ENCODE data around the gene ZNF354B. TPM values are rescaled to one million over a fixed set of nuclear protein-coding genes. Genes with fewer than 3 reads are reported as not detected.
"Not testable (repeated sequence)": the region's sequence is repeated elsewhere in the genome, so short reads cannot be mapped to it uniquely, and the experiment has no call there.

Gene ZNF354B
- 7.0 and 10.7 TPM in 2 replicates for total RNA-seq (2014; rRNA removed; shearing (Covaris generic))

DNA sequence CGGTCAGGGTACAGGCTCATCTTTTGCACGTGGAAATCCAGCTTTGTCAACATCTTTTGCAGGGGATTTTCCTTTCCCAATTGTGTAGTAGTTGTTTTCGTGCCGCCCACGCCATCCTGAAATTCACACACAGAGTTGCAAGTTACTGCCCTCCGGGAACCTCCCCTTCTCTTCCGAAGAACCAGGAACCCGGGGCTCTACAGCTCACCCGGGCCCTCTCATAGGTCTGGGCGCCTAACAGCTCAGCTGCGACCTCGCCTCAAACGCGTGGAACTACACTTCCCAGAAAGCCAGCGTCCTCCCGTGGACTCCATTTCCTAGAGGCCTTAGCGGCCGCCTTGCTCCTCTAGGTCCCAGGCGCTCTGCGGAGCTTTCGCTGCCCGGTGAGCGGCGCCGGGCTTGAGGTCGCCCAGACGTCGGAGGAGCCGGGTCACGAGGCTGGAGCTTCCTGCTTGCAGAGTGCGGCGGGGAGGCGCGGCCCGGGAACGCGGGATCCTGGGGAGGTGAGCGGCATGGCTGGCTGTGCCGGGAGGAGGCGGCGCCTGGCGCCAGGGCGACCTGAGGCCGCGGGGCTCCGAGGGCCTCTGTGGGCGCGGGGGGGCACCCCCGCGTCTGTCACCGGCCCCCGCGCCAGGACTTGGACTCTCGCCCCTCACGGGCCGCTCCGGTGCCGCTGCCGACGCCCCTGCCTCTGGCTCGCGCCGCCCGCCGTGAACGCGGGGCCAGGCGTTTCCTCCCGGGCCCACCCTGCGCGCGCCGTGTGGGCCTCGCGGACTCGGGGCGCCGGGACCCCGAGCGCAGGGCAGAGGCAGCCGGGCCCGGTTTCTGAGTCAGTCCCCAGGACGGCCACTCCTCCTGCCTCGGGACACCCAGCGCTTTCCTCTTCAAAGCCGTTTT is at the start of gene ZNF354B:
Gene ZNF354B (plus strand): TSS at position 329 of the 897 bp plus-strand sequence. CDS start 1,095 bp downstream, outside the sequence.
- Histone ChIP-seq H3K4me3 (peak within 1 kb of the TSS; percentile 81), H3K27ac (peak within 1 kb of the TSS; percentile 38), H3K4me1 (replicated peaks) (no peaks in the 10 kb centered on the region), H3K27me3 (replicated peaks) (no peaks in the 10 kb centered on the region), H3K9me3 (replicated peaks) (peaks cover 3% of the 10 kb centered on the region), H3K36me3 (peaks cover 42% of the 10 kb centered on the region)
- DNase-seq (ENCODE audit: low read depth in 1 of 2, low spot score in 2 of 2), result peak; percentile 91 to 92

DNA sequence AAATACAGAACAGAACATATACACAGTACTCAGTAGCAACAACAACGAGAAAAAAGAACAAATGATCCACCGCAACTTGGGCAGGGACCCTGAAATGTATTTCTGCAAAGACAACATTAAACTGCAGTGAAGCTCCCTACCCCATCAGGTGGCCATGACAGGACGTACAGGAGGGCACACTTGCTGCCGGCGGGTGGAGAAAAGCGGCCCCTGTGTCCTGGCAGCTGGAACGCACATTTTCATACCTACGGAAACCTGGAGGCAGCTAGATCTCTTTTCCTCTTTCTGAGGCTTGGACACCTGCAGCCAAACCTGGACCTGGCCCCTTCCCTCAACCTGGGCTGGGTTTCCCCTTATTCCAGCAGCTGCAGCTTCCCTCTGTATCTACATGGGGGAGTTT is 42.2 kb upstream of the ZNF354B start:
- Histone ChIP-seq H3K4me3 (no peak overlapping the region), H3K27me3 (replicated peaks) (no peaks in the 10 kb centered on the region; the same call in 1 of the 2 replicates), H3K36me3 (no peaks in the 10 kb centered on the region), H3K27ac (no peak overlapping the region), H3K9me3 (replicated peaks) (peaks cover 40% of the 10 kb centered on the region), H3K4me1 (replicated peaks) (no peaks in the 10 kb centered on the region)
- DNase-seq (ENCODE audit: low read depth in 1 of 2, low spot score in 2 of 2), result no peak

DNA sequence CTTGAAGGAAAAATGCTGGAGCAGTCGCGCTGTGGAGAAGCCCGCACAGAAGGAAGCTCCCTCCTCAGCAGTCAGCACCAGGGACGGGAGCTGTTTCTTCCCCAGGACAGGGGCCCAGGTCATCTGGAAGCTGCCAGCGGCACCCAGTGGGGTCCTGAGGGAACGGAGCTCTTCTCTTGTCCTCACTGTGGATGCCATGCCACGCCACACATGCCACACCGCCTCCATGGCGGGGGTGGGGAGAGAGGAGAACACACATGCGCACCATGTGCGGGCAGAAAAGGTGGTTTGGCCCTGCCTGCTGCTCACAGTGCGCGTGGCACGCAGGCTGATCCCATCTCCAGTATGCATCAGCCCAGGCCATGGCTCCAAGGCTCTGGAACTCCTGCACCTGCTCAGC is 41.7 kb upstream of the ZNF354B start:
- Histone ChIP-seq H3K4me1 (replicated peaks) (no peaks in the 10 kb centered on the region), H3K27ac (no peak overlapping the region), H3K36me3 (no peaks in the 10 kb centered on the region), H3K9me3 (replicated peaks) (peaks cover 39% of the 10 kb centered on the region), H3K27me3 (replicated peaks) (no peaks in the 10 kb centered on the region; the same call in 1 of the 2 replicates), H3K4me3 (no peak overlapping the region)
- no peak for DNase-seq (ENCODE audit: low read depth in 1 of 2, low spot score in 2 of 2)

DNA sequence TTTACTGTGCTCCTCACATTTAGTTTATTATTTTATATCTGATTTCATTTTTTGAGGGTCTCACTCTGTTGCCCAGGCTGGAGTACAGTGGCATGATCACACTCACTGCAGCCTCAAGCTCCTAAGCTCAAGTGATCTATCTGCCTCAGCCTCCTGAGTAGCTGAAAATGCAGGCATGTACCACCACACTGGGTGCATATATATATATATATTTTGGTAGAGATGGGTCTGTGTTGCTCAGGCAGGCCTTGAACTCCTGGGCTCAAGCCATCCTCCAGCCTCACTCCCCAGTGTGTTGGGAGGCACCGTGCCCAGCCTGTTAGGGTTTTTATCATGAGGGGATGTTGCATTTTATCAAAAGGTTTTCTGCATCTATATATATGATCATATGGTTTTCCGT is 39.8 kb upstream of the ZNF354B start:
- Histone ChIP-seq H3K4me3 (no peak overlapping the region), H3K36me3 (no peaks in the 10 kb centered on the region), H3K27ac (no peak overlapping the region), H3K9me3 (replicated peaks) (peaks cover 34% of the 10 kb centered on the region), H3K27me3 (replicated peaks) (no peaks in the 10 kb centered on the region; the same call in 1 of the 2 replicates), H3K4me1 (replicated peaks) (no peaks in the 10 kb centered on the region)
- DNase-seq (ENCODE audit: low read depth in 1 of 2, low spot score in 2 of 2), result no peak

DNA sequence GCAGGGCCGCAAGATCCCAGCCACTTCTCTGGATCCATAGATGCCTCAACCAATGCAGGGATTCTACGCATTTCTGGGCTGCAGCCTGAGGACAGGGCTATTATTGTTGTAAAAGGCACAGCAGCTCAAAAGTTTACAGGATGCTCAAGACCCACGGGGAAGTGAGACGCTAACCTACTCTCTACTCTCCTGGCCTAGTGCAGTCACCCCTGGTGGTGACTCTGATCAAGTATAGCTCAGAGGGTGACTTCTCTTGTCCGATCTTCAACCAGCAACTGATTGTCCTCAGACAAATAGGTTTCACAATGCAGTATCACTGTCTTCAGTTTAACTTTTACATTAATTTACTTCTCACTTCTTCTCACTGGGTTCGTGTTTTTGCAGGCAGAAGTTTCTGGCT is 34.3 kb upstream of the ZNF354B start:
- Histone ChIP-seq H3K27me3 (replicated peaks) (no peaks in the 10 kb centered on the region), H3K4me3 (no peak overlapping the region), H3K4me1 (replicated peaks) (no peaks in the 10 kb centered on the region), H3K27ac (no peak overlapping the region), H3K9me3 (replicated peaks) (peaks cover 23% of the 10 kb centered on the region), H3K36me3 (no peaks in the 10 kb centered on the region)
- DNase-seq (ENCODE audit: low read depth in 1 of 2, low spot score in 2 of 2), result no peak

DNA sequence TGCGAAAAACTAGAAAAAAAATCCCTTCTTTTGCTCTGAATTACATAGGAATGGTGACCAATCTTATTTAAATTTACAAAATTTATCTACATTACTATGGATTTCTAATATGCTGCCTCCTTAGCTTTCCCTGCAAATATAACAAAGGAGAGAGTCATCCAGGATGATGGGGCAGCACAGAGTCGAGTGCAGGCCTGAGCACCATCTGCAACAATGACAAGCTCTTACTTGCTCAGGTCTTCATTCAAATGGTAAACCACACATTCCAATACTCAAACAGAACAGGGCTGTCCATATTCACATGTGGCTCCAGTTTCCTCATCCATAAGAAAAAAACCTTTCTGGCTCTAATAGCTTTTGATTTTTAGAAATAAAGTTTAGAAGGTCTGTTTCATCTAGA is 33.5 kb upstream of the ZNF354B start:
- Histone ChIP-seq H3K4me1 (replicated peaks) (no peaks in the 10 kb centered on the region), H3K27ac (no peak overlapping the region), H3K27me3 (replicated peaks) (no peaks in the 10 kb centered on the region), H3K9me3 (replicated peaks) (peaks cover 23% of the 10 kb centered on the region), H3K36me3 (no peaks in the 10 kb centered on the region), H3K4me3 (no peak overlapping the region)
- no peak for DNase-seq (ENCODE audit: low read depth in 1 of 2, low spot score in 2 of 2)

DNA sequence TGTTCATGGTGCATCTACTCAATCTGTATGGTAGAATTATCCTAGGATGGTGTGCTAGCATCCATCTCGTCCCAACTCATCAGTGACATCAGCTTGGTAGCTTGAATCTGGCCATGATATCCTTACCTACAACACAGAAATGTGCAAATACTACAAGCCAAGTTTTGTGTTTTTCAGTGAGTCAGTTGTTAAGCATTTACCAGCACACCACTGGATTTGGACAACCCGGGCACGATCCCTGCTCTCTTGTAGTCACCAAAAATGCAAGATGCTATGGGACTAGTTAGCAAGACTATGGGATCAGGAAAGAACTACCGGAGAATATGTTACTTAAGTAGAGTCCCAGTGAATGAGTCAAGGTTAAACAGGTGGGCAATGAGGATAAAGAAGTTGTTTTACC is 32.1 kb upstream of the ZNF354B start:
- Histone ChIP-seq H3K4me3 (no peak overlapping the region), H3K4me1 (replicated peaks) (no peaks in the 10 kb centered on the region), H3K9me3 (replicated peaks) (peaks cover 18% of the 10 kb centered on the region), H3K27me3 (replicated peaks) (no peaks in the 10 kb centered on the region), H3K36me3 (no peaks in the 10 kb centered on the region), H3K27ac (no peak overlapping the region)
- no peak for DNase-seq (ENCODE audit: low read depth in 1 of 2, low spot score in 2 of 2)

DNA sequence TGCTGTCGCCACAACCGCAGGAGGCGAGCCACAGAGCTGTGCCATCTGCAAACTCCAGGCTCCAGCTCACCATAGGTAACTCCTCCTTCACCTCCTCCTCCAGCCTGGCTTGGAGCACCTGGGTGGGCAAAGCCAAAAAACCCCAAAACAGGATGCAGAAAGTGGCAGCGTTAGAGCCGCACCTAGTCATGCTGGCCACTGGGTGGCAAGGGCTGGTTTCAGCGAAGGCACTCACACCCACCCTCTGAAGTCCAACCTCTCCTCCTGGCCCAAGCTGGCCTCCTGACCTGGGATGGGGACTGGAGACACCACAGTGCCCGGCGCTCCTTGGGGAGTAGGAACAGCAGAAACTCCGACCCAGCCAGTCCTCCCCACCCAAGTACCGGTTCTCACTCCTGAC is 28.7 kb upstream of the ZNF354B start:
- Histone ChIP-seq H3K9me3 (replicated peaks) (peaks cover 11% of the 10 kb centered on the region; the same call in 1 of the 2 replicates), H3K4me1 (replicated peaks) (no peaks in the 10 kb centered on the region), H3K36me3 (no peaks in the 10 kb centered on the region), H3K4me3 (no peak overlapping the region), H3K27me3 (replicated peaks) (no peaks in the 10 kb centered on the region), H3K27ac (no peak overlapping the region)
- no peak for DNase-seq (ENCODE audit: low read depth in 1 of 2, low spot score in 2 of 2)

DNA sequence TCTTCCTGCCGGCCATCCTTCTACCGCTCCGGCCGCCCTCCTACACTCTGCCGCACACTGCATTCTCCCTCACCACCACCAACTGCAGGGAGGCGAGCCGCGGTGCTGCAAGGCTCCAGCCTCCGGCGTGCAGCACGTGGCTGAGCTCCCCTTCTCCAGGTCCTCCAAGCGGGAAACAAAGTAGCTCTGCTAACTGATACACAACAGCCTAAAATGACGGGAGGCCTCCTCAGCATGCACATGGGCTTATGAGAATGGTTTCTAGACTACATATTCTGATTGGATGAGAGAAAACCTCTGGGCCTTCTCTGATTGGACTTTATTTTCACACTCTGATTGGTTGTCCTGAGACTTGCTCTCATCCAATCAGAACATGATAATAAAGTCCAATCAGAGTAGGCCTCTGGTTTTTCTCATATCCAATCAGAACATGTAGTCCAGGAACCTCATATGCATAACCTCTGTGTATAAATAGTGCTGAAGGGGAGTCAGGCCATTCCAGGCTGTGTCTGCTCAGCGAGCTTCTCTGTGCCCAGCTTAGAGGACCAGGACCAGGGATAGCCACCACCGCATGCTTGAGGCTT is 27.0 kb upstream of the ZNF354B start:
- Histone ChIP-seq H3K27ac (no peak overlapping the region), H3K4me1 (replicated peaks) (no peaks in the 10 kb centered on the region), H3K4me3 (no peak overlapping the region), H3K36me3 (no peaks in the 10 kb centered on the region), H3K27me3 (replicated peaks) (no peaks in the 10 kb centered on the region), H3K9me3 (replicated peaks) (peaks cover 9% of the 10 kb centered on the region)
- no peak for DNase-seq (ENCODE audit: low read depth in 1 of 2, low spot score in 2 of 2)

DNA sequence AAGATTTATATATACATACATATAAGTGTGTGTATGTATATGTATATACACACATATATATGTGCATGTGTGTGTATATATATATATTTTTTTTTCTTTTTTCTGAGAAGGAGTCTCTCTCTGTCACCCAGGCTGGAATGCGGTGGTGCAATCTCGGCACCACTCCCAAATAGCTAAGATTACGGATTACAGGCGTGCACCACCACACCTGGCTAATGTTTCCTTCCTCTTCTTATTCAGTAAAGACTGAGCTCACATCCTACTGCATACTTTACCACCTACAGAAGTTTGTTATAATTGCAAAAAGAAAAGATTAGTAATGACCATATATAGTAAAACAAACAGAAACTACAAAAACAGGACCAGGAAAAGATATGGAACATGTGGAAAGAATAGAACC is 23.1 kb upstream of the ZNF354B start:
- Histone ChIP-seq H3K9me3 (replicated peaks) (peaks cover 4% of the 10 kb centered on the region; the same call in 1 of the 2 replicates), H3K4me3 (no peak overlapping the region), H3K36me3 (no peaks in the 10 kb centered on the region), H3K27me3 (replicated peaks) (no peaks in the 10 kb centered on the region), H3K4me1 (replicated peaks) (no peaks in the 10 kb centered on the region), H3K27ac (no peak overlapping the region)
- no peak for DNase-seq (ENCODE audit: low read depth in 1 of 2, low spot score in 2 of 2)

DNA sequence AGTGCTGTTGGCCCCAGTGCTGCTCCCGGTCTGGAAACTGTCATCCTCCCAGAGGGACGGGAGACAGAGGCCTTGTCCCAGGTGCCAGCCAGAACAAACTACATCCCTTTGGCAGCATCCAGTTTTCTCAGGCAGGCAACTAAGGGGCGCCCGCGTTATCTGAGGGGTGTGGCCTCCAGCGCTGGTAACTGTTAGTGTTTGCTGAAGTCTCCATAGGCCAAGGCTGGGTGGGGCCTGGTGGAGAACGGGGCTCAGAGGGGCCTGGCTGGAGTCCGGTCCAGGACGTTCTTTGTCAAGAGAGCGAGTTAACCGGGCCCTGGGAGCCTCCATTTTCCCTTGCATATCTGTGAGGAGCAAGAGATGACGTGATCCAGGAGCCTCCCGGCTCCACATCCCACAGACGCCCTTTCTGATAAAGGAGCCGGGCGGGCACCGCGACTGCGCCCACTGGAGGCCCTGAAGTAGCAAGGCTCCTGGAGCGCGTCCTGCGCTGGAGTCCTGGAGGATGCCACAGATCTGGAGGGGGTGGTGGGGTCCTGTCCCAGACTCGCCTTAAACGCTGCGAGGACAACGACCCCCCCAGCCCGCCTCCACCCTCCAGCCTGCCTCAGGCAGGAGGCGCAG is 20.9 kb upstream of the ZNF354B start:
- H3K27me3 ChIP-seq (replicated peaks); H3K4me1 ChIP-seq (replicated peaks); H3K4me3 ChIP-seq; H3K9me3 ChIP-seq (replicated peaks); DNase-seq (ENCODE audit: low read depth in 1 of 2, low spot score in 2 of 2); H3K36me3 ChIP-seq; H3K27ac ChIP-seq: not testable (repeated sequence)

DNA sequence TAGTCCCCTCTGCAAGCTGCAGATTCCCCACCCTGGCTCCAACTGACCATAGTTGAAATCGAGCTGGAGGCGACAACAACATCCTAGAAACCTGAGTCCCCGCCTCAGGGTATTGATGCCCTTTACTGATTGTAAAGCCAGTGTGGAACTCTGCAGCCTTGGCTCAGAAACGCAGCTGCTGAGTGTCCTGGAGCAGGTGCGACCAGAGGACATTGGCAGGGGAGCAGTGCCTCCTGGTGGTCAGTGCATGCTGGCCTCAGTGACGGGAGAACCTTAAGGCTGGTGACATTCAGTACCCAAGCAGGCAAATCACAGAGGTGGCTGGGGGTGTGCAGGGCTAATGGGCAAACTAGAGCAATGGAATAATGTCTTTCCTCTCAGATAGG is 20.4 kb upstream of the ZNF354B start:
- Histone ChIP-seq H3K27me3 (replicated peaks) (no peaks in the 10 kb centered on the region), H3K4me1 (replicated peaks) (no peaks in the 10 kb centered on the region)
- DNase-seq (ENCODE audit: low read depth in 1 of 2, low spot score in 2 of 2), result no peak

DNA sequence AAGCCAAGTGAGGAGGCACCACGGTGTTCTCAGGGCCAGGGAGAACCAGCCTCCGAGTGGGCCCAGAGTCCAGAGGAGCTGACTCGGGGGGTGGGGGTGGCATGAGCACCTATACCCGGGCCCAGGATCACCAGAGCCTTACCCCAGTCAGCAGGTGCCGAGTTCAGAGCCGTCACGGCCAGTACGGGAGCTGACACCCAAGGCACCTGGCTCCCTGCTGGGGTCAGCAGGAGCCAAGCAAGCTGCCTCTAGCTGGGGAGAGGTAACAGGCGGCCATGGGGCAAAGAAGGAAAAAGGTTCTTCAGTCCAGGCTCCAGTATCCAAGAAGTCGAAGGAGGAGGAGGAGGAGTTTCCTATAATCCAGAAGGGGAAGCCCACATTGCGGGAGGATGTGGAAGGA is 19.4 kb upstream of the ZNF354B start:
- DNase-seq (ENCODE audit: low read depth in 1 of 2, low spot score in 2 of 2); H3K27me3 ChIP-seq (replicated peaks): not testable (repeated sequence)

More for the DNA sequence above, 20.4 kb upstream of the ZNF354B start:
- Histone ChIP-seq H3K9me3 (replicated peaks) (peaks cover 11% of the 10 kb centered on the region; the same call in 1 of the 2 replicates), H3K27ac (no peak overlapping the region), H3K36me3 (no peaks in the 10 kb centered on the region), H3K4me3 (no peak overlapping the region)

DNA sequence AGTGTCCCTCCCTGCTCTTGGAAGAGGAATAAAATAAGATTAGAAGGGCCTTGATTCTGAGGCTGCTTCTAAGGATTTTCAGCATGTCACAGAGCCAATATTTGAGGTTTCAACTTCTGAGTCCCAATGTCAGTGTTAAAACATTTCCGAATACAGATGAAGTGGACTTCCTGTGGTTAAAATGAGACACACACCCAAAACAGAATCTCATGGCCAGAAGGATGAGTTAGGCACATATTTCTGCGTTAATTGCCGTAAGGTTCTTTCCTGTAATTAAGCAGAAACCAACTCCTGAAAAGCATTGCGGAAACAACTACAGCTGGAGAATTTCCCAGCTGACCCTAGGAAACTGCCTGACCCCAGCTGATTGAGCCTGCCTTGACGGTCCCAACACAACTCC is 10.4 kb upstream of the ZNF354B start:
- Histone ChIP-seq H3K9me3 (replicated peaks) (peaks cover 26% of the 10 kb centered on the region), H3K27ac (no peak overlapping the region), H3K27me3 (replicated peaks) (no peaks in the 10 kb centered on the region), H3K4me3 (no peak overlapping the region), H3K4me1 (replicated peaks) (no peaks in the 10 kb centered on the region), H3K36me3 (no peaks in the 10 kb centered on the region)
- no peak for DNase-seq (ENCODE audit: low read depth in 1 of 2, low spot score in 2 of 2)

More for the DNA sequence above, 19.4 kb upstream of the ZNF354B start:
- H3K4me3 ChIP-seq; H3K27ac ChIP-seq; H3K36me3 ChIP-seq; H3K4me1 ChIP-seq (replicated peaks): not testable (repeated sequence)
- peaks cover 15% of the 10 kb centered on the region; the same call in 1 of the 2 replicates for H3K9me3 ChIP-seq (replicated peaks)

All from SJSA1 (cell line).